Measurements from ENCODE around the gene SH2D4B.

The SH2D4B gene

DNA sequence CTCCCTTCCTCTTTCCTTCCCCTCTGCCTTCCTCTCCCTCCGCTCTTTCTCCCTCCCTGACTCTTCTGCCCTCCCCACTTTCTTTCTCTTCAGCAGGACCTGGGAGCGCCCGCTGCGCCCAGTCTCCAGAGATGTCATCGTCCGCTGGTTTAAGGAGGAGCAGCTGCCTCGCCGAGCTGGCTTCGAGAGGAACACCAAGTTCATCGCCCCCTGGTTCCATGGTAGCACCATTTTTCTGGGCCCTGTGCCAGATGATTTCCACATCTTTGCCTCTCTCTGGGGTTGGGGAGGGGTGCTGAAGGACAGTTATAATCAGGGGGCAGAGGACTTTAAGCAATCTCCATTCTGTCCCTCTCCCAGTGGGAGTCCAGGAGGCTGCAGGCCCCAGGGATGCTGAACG is 71.6 kb downstream of the SH2D4B start:
- no peak for TF ChIP-seq CTCF (conservative IDR thresholded peaks at IDR 0.05; ENCODE audit: low read length)

DNA sequence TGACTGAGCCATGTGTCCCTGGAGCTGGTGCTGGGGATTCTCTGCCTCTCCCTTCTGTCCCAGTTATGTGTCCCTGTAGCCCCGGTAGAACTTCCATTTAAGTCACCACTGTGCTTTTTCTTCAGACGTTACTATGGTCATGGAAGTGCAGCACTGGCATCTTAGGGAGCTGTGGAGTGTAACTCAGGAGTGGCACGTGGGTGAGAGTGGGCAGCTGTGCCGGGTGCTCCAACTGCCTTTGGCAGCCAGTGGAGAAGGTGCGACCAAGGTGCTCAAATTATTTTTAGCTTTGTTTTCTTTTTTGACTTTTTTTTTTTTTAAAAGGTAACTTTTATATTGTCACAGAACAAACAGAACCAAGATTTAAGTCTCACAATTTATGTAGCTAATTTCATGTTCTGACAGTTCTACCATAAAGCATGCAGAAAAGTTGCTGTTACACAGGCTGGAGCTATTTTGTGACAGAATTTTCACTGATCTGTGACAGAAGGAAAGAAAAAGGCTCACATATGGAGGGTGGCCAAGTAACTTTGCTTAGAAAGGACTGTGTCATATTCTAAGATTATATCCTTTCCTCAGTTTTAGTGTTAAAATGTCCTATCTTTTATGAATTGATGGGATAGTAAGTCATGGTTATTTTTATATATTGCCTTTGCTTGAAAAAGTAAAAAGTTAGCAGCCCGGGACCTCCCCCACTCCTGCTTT is 73.9 kb downstream of the SH2D4B start:
- DNase-seq (ENCODE audit: low read depth) = no peak
- H3K4me3 ChIP-seq (ENCODE audit: low read length) = no peak overlapping the region
- no peak for TF ChIP-seq CTCF (conservative IDR thresholded peaks at IDR 0.05; ENCODE audit: low read length)

More for the DNA sequence above, 71.6 kb downstream of the SH2D4B start:
- H3K4me3 ChIP-seq (ENCODE audit: low read length) = no peak overlapping the region
- no peak for DNase-seq (ENCODE audit: low read depth)

- no peak for TF ChIP-seq CTCF (conservative IDR thresholded peaks at IDR 0.05; ENCODE audit: low read length)
- DNase-seq (ENCODE audit: low read depth) = no peak
- no peak overlapping the region for H3K4me3 ChIP-seq (ENCODE audit: low read length)
These were observed 74.6 kb downstream of the SH2D4B start for GRCh38 chr10:80612261-80612660.

- TF ChIP-seq CTCF (conservative IDR thresholded peaks at IDR 0.05; ENCODE audit: low read length) = no peak
- no peak overlapping the region for H3K4me3 ChIP-seq (ENCODE audit: low read length)
- DNase-seq (ENCODE audit: low read depth) = no peak
These were observed 75.9 kb downstream of the SH2D4B start for GRCh38 chr10:80613466-80614170.

DNA sequence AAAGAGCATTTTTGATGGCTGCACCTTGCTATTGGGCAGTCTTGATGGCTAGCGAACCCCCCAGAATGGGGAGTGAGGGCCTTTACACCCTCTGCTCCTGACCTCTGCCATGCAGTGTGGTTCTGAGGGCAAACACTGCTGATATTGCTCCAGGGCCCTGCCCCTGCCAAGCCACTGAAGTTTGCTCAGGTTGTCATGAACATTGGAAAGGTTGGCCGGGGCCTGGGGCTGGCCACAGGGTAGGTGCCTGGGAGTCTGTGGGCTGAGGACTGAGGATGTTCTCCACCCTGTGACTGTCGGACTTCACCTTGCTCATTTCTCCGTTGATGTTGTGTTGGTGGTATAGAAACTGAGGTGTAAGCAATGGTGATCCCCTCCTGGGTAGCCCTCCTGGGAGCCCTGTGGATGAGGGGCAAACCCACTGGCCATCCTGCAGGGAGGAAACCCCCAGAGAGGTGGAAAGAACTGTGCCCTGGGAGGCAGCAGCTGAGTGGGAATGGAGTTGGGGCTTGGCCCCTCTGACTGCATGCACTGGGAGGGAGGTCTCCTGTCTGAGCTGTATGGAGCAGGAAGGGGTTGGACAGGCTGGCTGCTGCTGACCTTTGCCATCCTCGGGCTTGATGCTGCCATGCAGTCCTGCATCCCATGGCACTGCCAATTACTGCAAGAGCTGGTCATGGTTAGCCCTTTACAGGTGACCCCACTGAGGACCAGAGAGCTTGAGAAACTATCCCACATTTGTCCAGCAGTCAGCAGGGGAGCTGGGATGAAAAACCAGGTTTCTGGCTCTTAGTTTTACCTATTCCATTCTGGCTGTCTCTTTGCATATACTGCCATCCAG is 77.1 kb downstream of the SH2D4B start:
- TF ChIP-seq CTCF (conservative IDR thresholded peaks at IDR 0.05; ENCODE audit: low read length) = no peak
- no peak overlapping the region for H3K4me3 ChIP-seq (ENCODE audit: low read length)
- no peak for DNase-seq (ENCODE audit: low read depth)

DNA sequence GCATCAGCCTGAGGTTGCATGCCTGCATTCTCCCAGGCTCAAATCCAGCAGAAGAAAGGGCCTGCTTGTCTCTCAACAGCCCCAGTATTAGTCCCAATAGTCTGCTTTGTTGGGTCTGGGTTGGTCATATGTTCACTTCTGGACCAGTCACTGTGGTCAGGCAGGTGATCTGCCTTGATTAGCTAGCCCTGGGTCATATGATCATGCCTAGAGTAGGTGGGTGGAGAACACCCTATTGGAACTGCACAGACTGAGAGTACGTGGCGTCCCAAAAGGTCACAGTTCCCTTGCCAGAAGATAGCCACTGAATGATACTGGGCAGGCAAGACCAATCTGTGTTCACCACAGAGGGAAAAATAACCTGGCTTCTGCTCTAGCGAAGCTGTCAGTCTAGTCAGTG is 80.1 kb downstream of the SH2D4B start:
- no peak for TF ChIP-seq CTCF (conservative IDR thresholded peaks at IDR 0.05; ENCODE audit: low read length)
- no peak for DNase-seq (ENCODE audit: low read depth)
- no peak overlapping the region for H3K4me3 ChIP-seq (ENCODE audit: low read length)

Measured in AG10803 (cell line).